A673 (cell line): Measurements from ENCODE around the gene POU2AF1. TPM values are rescaled to one million over a fixed set of nuclear protein-coding genes. Genes with fewer than 3 reads are reported as not detected.

Experiments used
- BruUV-seq: library from RNA; stranded (reverse); fragments of 400-500 nt; replicated peaks from 2 replicates; lab custom pipeline; 2021; lab: Mats Ljungman, UMichigan
- CTCF ChIA-PET: fragments of 300-600 bp; sonication (Branson Sonifier 250); formaldehyde crosslinking; loops from one replicate; lab custom pipeline; 2022; ENCODE audit warnings: antibody characterized with exemption; lab: Charles Lee
- POLR2A ChIA-PET: fragments of 300-600 bp; sonication (Branson Sonifier 250); formaldehyde crosslinking; loops from one replicate; lab custom pipeline; 2022; ENCODE audit warnings: antibody characterized with exemption; ENCODE audit not compliant: low non-redundant PET; lab: Charles Lee
- DNase-seq: peaks from one replicate; pipeline ENCODE4 v3.0.0-alpha.2; 2015; ENCODE audit warnings: low spot score
- H3K27ac ChIP-seq: fragments of 200-600 bp; sonication (generic); 2 replicates; pipeline ENCODE4 v1.5.1; 2016; ENCODE audit warnings: mixed run types, low read depth, mild to moderate bottlenecking, mixed read lengths, antibody characterized with exemption, low read length; ENCODE audit not compliant: poor library complexity, severe bottlenecking
- H3K27me3 ChIP-seq: fragments of 200-600 bp; sonication (generic); replicated peaks from 2 replicates; pipeline ENCODE4 v1.6.1; 2017; ENCODE audit warnings: mixed run types, low read depth, mild to moderate bottlenecking, mixed read lengths, antibody characterized with exemption, low read length; ENCODE audit not compliant: insufficient read depth, poor library complexity
- H3K36me3 ChIP-seq: fragments of 200-600 bp; sonication (generic); 2 replicates; pipeline ENCODE4 v1.6.1; 2016; ENCODE audit warnings: mixed run types, mild to moderate bottlenecking, mixed read lengths, antibody characterized with exemption, low read length; ENCODE audit not compliant: insufficient read depth, poor library complexity, severe bottlenecking
- H3K4me1 ChIP-seq: fragments of 200-600 bp; sonication (generic); 2 replicates; pipeline ENCODE4 v1.6.1; 2017; ENCODE audit warnings: mixed run types, mild to moderate bottlenecking, mixed read lengths, antibody characterized with exemption, low read length; ENCODE audit not compliant: insufficient read depth, poor library complexity, severe bottlenecking
- H3K4me3 ChIP-seq: fragments of 200-600 bp; sonication (generic); 2 replicates; pipeline ENCODE4 v1.5.1; 2016; ENCODE audit warnings: low read depth, mixed run types, mild to moderate bottlenecking, mixed read lengths, low read length; ENCODE audit not compliant: poor library complexity, severe bottlenecking
- H3K9me3 ChIP-seq: fragments of 200-600 bp; sonication (generic); 2 replicates; pipeline ENCODE4 v1.6.1; 2016; ENCODE audit warnings: mixed run types, low read depth, mild to moderate bottlenecking, mixed read lengths, antibody characterized with exemption, low read length; ENCODE audit not compliant: poor library complexity, severe bottlenecking
- CTCF ChIP-seq: fragments of 300-800, 200-600 bp; sonication (generic); conservative IDR thresholded peaks from 2 replicates; pipeline ENCODE4 v1.5.1; 2017; ENCODE audit warnings: low read depth, mild to moderate bottlenecking, antibody characterized with exemption, low read length, moderate library complexity, mixed read lengths
- EZH2 ChIP-seq: fragments of 200-600 bp; sonication (generic); IDR thresholded peaks from 2 replicates; pipeline ENCODE4 v1.6.1; 2017; ENCODE audit warnings: borderline replicate concordance, low read depth, mild to moderate bottlenecking, mixed read lengths, antibody characterized with exemption, low read length; ENCODE audit not compliant: poor library complexity, severe bottlenecking
- intact Hi-C: fragments of 100-400 bp; cut with micrococcal nuclease; formaldehyde crosslinking; loops from one replicate; pipeline ENCODE4 v1.10.0; 2022; ENCODE audit not compliant: unreplicated experiment
- total RNA-seq: library from RNA; stranded (reverse); gene quantifications from 2 replicates; pipeline ENCODE4 v1.2.3, GENCODE V29; 2021

Gene POU2AF1
- total RNA-seq, 1 experiment from 2014 or later: not detected

- Histone ChIP-seq H3K4me3 (no peak overlapping the region), H3K27ac (no peak overlapping the region), H3K36me3 (no peaks in the 10 kb centered on the region), H3K4me1 (no peaks in the 10 kb centered on the region), H3K27me3 (no peaks in the 10 kb centered on the region), H3K9me3 (no peaks in the 10 kb centered on the region)
- intact Hi-C loops: no loop called here
- POLR2A ChIA-PET: no interaction called here
- no TSS peak for BruUV-seq
- no peak for DNase-seq
- TF ChIP-seq EZH2: no peak
- no peak for TF ChIP-seq CTCF
- CTCF ChIA-PET: no interaction called here
Measured at GRCh38 chr11:111409915-111410314, 30.8 kb upstream of the POU2AF1 start.

GRCh38 chr11:111408789-111409727 is 30.0 kb upstream of the POU2AF1 start:
- intact Hi-C loops: no loop called here
- ChIA-PET CTCF (no interaction called here), POLR2A (no interaction called here)
- Histone ChIP-seq H3K27ac (no peak overlapping the region), H3K4me3 (no peak overlapping the region), H3K9me3 (no peaks in the 10 kb centered on the region), H3K4me1 (no peaks in the 10 kb centered on the region), H3K36me3 (no peaks in the 10 kb centered on the region), H3K27me3 (no peaks in the 10 kb centered on the region)
- TF ChIP-seq EZH2 (no peak), CTCF (no peak)
- BruUV-seq: no TSS peak
- DNase-seq: peak; percentile 76

GRCh38 chr11:111407652-111408051 is 28.6 kb upstream of the POU2AF1 start:
- no peaks in the 10 kb centered on the region for H3K9me3 ChIP-seq
- H3K27ac ChIP-seq: no peak overlapping the region
- POLR2A ChIA-PET: no interaction called here
- no peak for DNase-seq
- intact Hi-C loops: no loop called here
- H3K36me3 ChIP-seq: no peaks in the 10 kb centered on the region
- BruUV-seq: no TSS peak
- no peaks in the 10 kb centered on the region for H3K4me1 ChIP-seq
- CTCF ChIA-PET: no interaction called here
- H3K4me3 ChIP-seq: no peak overlapping the region
- H3K27me3 ChIP-seq: no peaks in the 10 kb centered on the region
- TF ChIP-seq CTCF (no peak), EZH2 (no peak)
